Mesothelial cell of epicardium (in vitro differentiated cells): ENCODE measurements around the gene ZBTB32. TPM values are rescaled to one million over a fixed set of nuclear protein-coding genes. Genes with fewer than 3 reads are reported as not detected.
"Not testable (repeated sequence)": the region's sequence is repeated elsewhere in the genome, so short reads cannot be mapped to it uniquely, and the experiment has no call there.

Experiments used
- DNase-seq, 2 experiments: peaks; one replicate each; pipeline ENCODE4 v3.0.0; 2021; ENCODE audit warnings: low spot score in 2 of 2; ENCODE audit not compliant: unreplicated experiment in 2 of 2
- H3K27ac Mint-ChIP-seq: 2 replicates; pipeline ENCODE4 v1.8.0; 2021; ENCODE audit warnings: mixed read lengths
- H3K27me3 Mint-ChIP-seq: 2 replicates; pipeline ENCODE4 v1.8.0; 2021; ENCODE audit warnings: low read depth, mixed read lengths
- H3K36me3 Mint-ChIP-seq: 2 replicates; pipeline ENCODE4 v1.8.0; 2021; ENCODE audit warnings: mixed read lengths
- H3K4me1 Mint-ChIP-seq: 2 replicates; pipeline ENCODE4 v1.8.0; 2021; ENCODE audit warnings: mixed read lengths
- H3K4me3 Mint-ChIP-seq: 2 replicates; pipeline ENCODE4 v1.8.0; 2021; ENCODE audit warnings: mild to moderate bottlenecking, moderate library complexity, mixed read lengths
- H3K9me3 Mint-ChIP-seq: 2 replicates; pipeline ENCODE4 v1.8.0; 2021; ENCODE audit warnings: mixed read lengths
- CTCF ChIP-seq: fragments of 200-600 bp; sonication (generic); IDR thresholded peaks from one replicate; pipeline ENCODE4 v1.5.0; 2021; ENCODE audit warnings: antibody characterized with exemption; ENCODE audit not compliant: unreplicated experiment
- total RNA-seq: library from RNA; stranded (reverse); gene quantifications from 3 replicates; pipeline ENCODE4 v1.2.1, GENCODE V29; 2021

The ZBTB32 gene
- total RNA-seq, 1 donor from 2014 or later = not detected

- DNase-seq = no peak
- Mint-ChIP-seq H3K4me1 (peaks cover 11% of the 10 kb centered on the region), H3K9me3 (no peaks in the 10 kb centered on the region), H3K4me3 (no peak overlapping the region), H3K27ac (no peak overlapping the region), H3K36me3 (no peaks in the 10 kb centered on the region), H3K27me3 (no peaks in the 10 kb centered on the region)
- no peak for TF ChIP-seq CTCF
Measured at GRCh38 chr19:35689836-35690235, 14.5 kb upstream of the ZBTB32 start.

GRCh38 chr19:35691106-35691505, 13.3 kb upstream of the ZBTB32 start:
- not testable (repeated sequence) for H3K27ac Mint-ChIP-seq, H3K4me3 Mint-ChIP-seq, H3K27me3 Mint-ChIP-seq, H3K36me3 Mint-ChIP-seq, H3K9me3 Mint-ChIP-seq, DNase-seq
- peaks cover 11% of the 10 kb centered on the region for H3K4me1 Mint-ChIP-seq

GRCh38 chr19:35692010-35692409, 12.3 kb upstream of the ZBTB32 start:
- H3K27ac Mint-ChIP-seq = no peak overlapping the region
- no peaks in the 10 kb centered on the region for H3K9me3 Mint-ChIP-seq
- no peak overlapping the region for H3K4me3 Mint-ChIP-seq
- H3K36me3 Mint-ChIP-seq = no peaks in the 10 kb centered on the region
- no peak for TF ChIP-seq CTCF
- H3K27me3 Mint-ChIP-seq = no peaks in the 10 kb centered on the region
- peaks cover 11% of the 10 kb centered on the region for H3K4me1 Mint-ChIP-seq
- DNase-seq = no peak

GRCh38 chr19:35693422-35693821, 10.9 kb upstream of the ZBTB32 start:
- DNase-seq = no peak
- no peak for TF ChIP-seq CTCF
- H3K27me3 Mint-ChIP-seq = no peaks in the 10 kb centered on the region
- no peaks in the 10 kb centered on the region for H3K36me3 Mint-ChIP-seq
- H3K4me1 Mint-ChIP-seq = peaks cover 11% of the 10 kb centered on the region
- H3K4me3 Mint-ChIP-seq = no peak overlapping the region
- no peaks in the 10 kb centered on the region for H3K9me3 Mint-ChIP-seq
- no peak overlapping the region for H3K27ac Mint-ChIP-seq

- Mint-ChIP-seq H3K9me3 (no peaks in the 10 kb centered on the region), H3K27ac (no peak overlapping the region)
- DNase-seq = peak; percentile 64 to 86
Measured at GRCh38 chr19:35693835-35694599, 10.3 kb upstream of the ZBTB32 start.

More at GRCh38 chr19:35693835-35694599, 10.3 kb upstream of the ZBTB32 start:
- Mint-ChIP-seq H3K4me3 (no peak overlapping the region), H3K27me3 (no peaks in the 10 kb centered on the region), H3K36me3 (no peaks in the 10 kb centered on the region), H3K4me1 (peaks cover 11% of the 10 kb centered on the region)
- peak; percentile 68 for TF ChIP-seq CTCF
